Subcutaneous abdominal adipose tissue (tissue), 5 donors: ENCODE measurements around the gene PLEKHG5.

Experiments
- H3K27ac ChIP-seq: one replicate; pipeline ENCODE4 v1.7.0; 2013; ENCODE audit warnings: low read depth, mild to moderate bottlenecking, inconsistent platforms, low read length, moderate library complexity
- H3K27me3 ChIP-seq, 5 donors: one replicate each; pipeline ENCODE4 v1.7.0; 2013; ENCODE audit warnings: low read length in 5 of 5, inconsistent platforms in 1 of 5; ENCODE audit not compliant: control insufficient read depth in 5 of 5, insufficient read depth in 4 of 5
- H3K36me3 ChIP-seq, 5 donors: one replicate each; pipeline ENCODE4 v1.7.0; 2013; ENCODE audit warnings: low read length in 5 of 5; ENCODE audit not compliant: control insufficient read depth in 5 of 5, insufficient read depth in 5 of 5
- H3K4me1 ChIP-seq, 5 donors: one replicate each; pipeline ENCODE4 v1.7.0; 2013; ENCODE audit warnings: low read length in 5 of 5, mild to moderate bottlenecking in 3 of 5, moderate library complexity in 1 of 5; ENCODE audit not compliant: control insufficient read depth in 5 of 5, insufficient read depth in 5 of 5
- H3K4me3 ChIP-seq, 5 donors: one replicate each; pipeline ENCODE4 v1.7.0; 2013; ENCODE audit warnings: low read length in 5 of 5, low read depth in 1 of 5
- H3K9ac ChIP-seq, 5 donors: one replicate each; pipeline ENCODE4 v1.7.0; 2013; ENCODE audit warnings: low read length in 5 of 5, mild to moderate bottlenecking in 4 of 5, moderate library complexity in 3 of 5
- H3K9me3 ChIP-seq, 5 donors: one replicate each; pipeline ENCODE4 v1.7.0; 2013; ENCODE audit warnings: low read length in 5 of 5; ENCODE audit not compliant: control insufficient read depth in 5 of 5
- donor health status: healthy.
- donor health status: healthy.
- donor health status: healthy.
- donor health status: healthy.
- donor health status: healthy.

PLEKHG5 gene

GRCh38 chr1:6491966-6492365 lies 499 bp upstream of the PLEKHG5 start:
- peaks cover 0 to 3% (median 0%) of the 10 kb centered on the region in 5 donors for H3K36me3 ChIP-seq
- no peaks in the 10 kb centered on the region for H3K9me3 ChIP-seq
- H3K9ac ChIP-seq, result peak overlapping the region in 1 of 5 donors; percentile 28
- peaks cover 0 to 5% (median 0%) of the 10 kb centered on the region in 5 donors for H3K27me3 ChIP-seq
- peak overlapping the region; percentile 60 for H3K27ac ChIP-seq
- H3K4me1 ChIP-seq, result peaks cover 0 to 89% (median 61%) of the 10 kb centered on the region in 5 donors
- no peak overlapping the region for H3K4me3 ChIP-seq

- Histone ChIP-seq H3K4me3 (peak overlapping the region in 4 of 5 donors; percentile 27 to 65 (median 44)), H3K9me3 (no peaks in the 10 kb centered on the region), H3K9ac (peak overlapping the region in 2 of 5 donors; percentile 13 to 18), H3K36me3 (peaks cover 0 to 3% (median 0%) of the 10 kb centered on the region in 5 donors), H3K4me1 (peaks cover 0 to 89% (median 61%) of the 10 kb centered on the region in 5 donors), H3K27me3 (peaks cover 0 to 8% (median 0%) of the 10 kb centered on the region in 5 donors), H3K27ac (peak overlapping the region; percentile 30)
Observed at GRCh38 chr1:6491081-6491449, 402 bp downstream of the PLEKHG5 start.

GRCh38 chr1:6490181-6491080 lies 1.0 kb downstream of the PLEKHG5 start:
- peaks cover 0 to 88% (median 59%) of the 10 kb centered on the region in 5 donors for H3K4me1 ChIP-seq
- peak overlapping the region; percentile 30 for H3K27ac ChIP-seq
- peaks cover 0 to 3% (median 0%) of the 10 kb centered on the region in 5 donors for H3K36me3 ChIP-seq
- H3K9ac ChIP-seq, result peak overlapping the region in 4 of 5 donors; percentile 27 to 68 (median 46)
- no peaks in the 10 kb centered on the region for H3K9me3 ChIP-seq
- peak overlapping the region; percentile 53 to 65 (median 59) for H3K4me3 ChIP-seq
- peaks cover 0 to 11% (median 0%) of the 10 kb centered on the region in 5 donors for H3K27me3 ChIP-seq

- Histone ChIP-seq H3K4me3 (peak overlapping the region; percentile 53 to 65 (median 59)), H3K27me3 (peaks cover 0 to 13% (median 0%) of the 10 kb centered on the region in 5 donors), H3K36me3 (peaks cover 0 to 3% (median 0%) of the 10 kb centered on the region in 5 donors), H3K27ac (peak overlapping the region; percentile 30), H3K4me1 (peaks cover 0 to 87% (median 58%) of the 10 kb centered on the region in 5 donors), H3K9me3 (no peaks in the 10 kb centered on the region), H3K9ac (peak overlapping the region in 4 of 5 donors; percentile 27 to 68 (median 46))
Observed at GRCh38 chr1:6489799-6490180, 1.7 kb downstream of the PLEKHG5 start.

GRCh38 chr1:6489383-6489765 lies 2.1 kb downstream of the PLEKHG5 start:
- H3K27ac ChIP-seq, result no peak overlapping the region

GRCh38 chr1:6488602-6489382 lies 2.7 kb downstream of the PLEKHG5 start:
- Histone ChIP-seq H3K27me3 (peaks cover 0 to 16% (median 0%) of the 10 kb centered on the region in 5 donors), H3K4me1 (peaks cover 0 to 87% (median 67%) of the 10 kb centered on the region in 5 donors), H3K4me3 (no peak overlapping the region)

More at GRCh38 chr1:6489383-6489765, 2.1 kb downstream of the PLEKHG5 start:
- no peaks in the 10 kb centered on the region for H3K9me3 ChIP-seq
- no peak overlapping the region for H3K4me3 ChIP-seq
- peak overlapping the region in 1 of 5 donors; percentile 25 for H3K9ac ChIP-seq
- peaks cover 0 to 3% (median 0%) of the 10 kb centered on the region in 5 donors for H3K36me3 ChIP-seq
- peaks cover 0 to 87% (median 62%) of the 10 kb centered on the region in 5 donors for H3K4me1 ChIP-seq
- H3K27me3 ChIP-seq, result peaks cover 0 to 16% (median 0%) of the 10 kb centered on the region in 5 donors

GRCh38 chr1:6487804-6488484 lies 3.5 kb downstream of the PLEKHG5 start:
- peaks cover 0 to 4% (median 0%) of the 10 kb centered on the region in 5 donors for H3K36me3 ChIP-seq
- H3K9me3 ChIP-seq, result no peaks in the 10 kb centered on the region
- H3K4me1 ChIP-seq, result peaks cover 0 to 80% (median 62%) of the 10 kb centered on the region in 5 donors
- H3K9ac ChIP-seq, result no peak overlapping the region
- H3K27me3 ChIP-seq, result peaks cover 0 to 16% (median 0%) of the 10 kb centered on the region in 5 donors
- H3K27ac ChIP-seq, result no peak overlapping the region
- no peak overlapping the region for H3K4me3 ChIP-seq

More at GRCh38 chr1:6488602-6489382, 2.7 kb downstream of the PLEKHG5 start:
- peak overlapping the region in 1 of 5 donors; percentile 25 for H3K9ac ChIP-seq
- no peaks in the 10 kb centered on the region for H3K9me3 ChIP-seq
- no peak overlapping the region for H3K27ac ChIP-seq
- H3K36me3 ChIP-seq, result peaks cover 0 to 3% (median 0%) of the 10 kb centered on the region in 5 donors

- Histone ChIP-seq H3K27ac (no peak overlapping the region), H3K9me3 (no peaks in the 10 kb centered on the region), H3K9ac (peak overlapping the region in 1 of 5 donors; percentile 51), H3K4me3 (peak overlapping the region in 3 of 5 donors; percentile 17 to 38 (median 30)), H3K4me1 (peaks cover 0 to 67% (median 48%) of the 10 kb centered on the region in 5 donors), H3K36me3 (peaks cover 0 to 4% (median 0%) of the 10 kb centered on the region in 5 donors), H3K27me3 (peaks cover 0 to 16% (median 0%) of the 10 kb centered on the region in 5 donors)
Observed at GRCh38 chr1:6486433-6487011, 4.9 kb downstream of the PLEKHG5 start.
